Measurements from ENCODE around the gene CSHL1.
"Not testable (repeated sequence)": the region's sequence is repeated elsewhere in the genome, so short reads cannot be mapped to it uniquely, and the experiment has no call there.

GRCh38 chr17:63881337-63881736, 29.7 kb downstream of the CSHL1 start:
- not testable (repeated sequence) for TF ChIP-seq POLR2A (IDR thresholded peaks at IDR 0.05; ENCODE audit: low read depth); CTCF (IDR thresholded peaks at IDR 0.05); EP300 (IDR thresholded peaks at IDR 0.05); POLR2AphosphoS5 (IDR thresholded peaks at IDR 0.05)

All from esophagus muscularis mucosa (tissue), 4 donors.